ENCODE measurements around the gene ZNF335. TPM values are rescaled to one million over a fixed set of nuclear protein-coding genes. Genes with fewer than 3 reads are reported as not detected.

Gene ZNF335
- total and polyA plus RNA-seq, 2 of the 13 experiments (the other 11 are each of a cell fraction or from before 2014, with no cell fraction given), result 9.7 to 13.7 TPM

DNA sequence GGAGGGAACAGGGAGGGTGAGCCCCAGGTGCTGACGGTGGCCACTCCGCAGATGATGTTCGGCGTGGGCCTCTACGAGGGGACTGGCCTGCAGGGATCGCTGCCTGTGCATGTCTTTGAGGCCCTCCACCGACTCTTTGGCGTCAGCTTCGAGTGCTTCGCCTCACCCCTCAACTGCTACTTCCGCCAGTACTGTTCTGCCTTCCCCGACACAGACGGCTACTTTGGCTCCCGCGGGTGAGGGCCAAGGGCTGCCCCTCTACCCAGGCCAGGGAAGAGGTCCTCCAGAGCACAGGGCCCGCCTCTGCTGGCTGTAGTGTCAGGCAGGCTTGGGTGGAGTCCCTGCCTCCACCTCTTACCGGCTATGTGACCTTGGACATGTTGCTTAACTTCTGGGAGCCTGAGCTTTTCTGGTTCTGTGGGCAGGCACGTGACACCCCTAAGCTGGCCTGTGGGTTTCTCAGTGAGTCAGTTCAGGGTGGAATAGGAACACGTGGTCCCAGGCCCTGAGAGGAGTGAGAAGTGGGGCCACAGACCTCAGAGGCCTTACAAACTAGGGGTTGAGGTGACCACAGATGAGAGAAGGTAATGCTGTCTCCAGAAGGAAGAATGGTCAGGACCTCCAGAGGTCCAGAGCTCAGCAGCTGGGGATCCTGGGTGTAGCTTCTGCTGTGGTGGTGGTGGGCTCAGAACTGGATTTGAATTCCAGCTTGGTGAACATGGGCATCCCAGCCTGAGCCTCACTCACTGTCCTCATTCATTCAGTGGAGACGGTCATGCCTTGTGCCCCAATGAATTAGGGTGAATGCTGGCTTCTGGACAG, 25.6 kb downstream of the ZNF335 start (continued):
- TF ChIP-seq, protein P1, sequence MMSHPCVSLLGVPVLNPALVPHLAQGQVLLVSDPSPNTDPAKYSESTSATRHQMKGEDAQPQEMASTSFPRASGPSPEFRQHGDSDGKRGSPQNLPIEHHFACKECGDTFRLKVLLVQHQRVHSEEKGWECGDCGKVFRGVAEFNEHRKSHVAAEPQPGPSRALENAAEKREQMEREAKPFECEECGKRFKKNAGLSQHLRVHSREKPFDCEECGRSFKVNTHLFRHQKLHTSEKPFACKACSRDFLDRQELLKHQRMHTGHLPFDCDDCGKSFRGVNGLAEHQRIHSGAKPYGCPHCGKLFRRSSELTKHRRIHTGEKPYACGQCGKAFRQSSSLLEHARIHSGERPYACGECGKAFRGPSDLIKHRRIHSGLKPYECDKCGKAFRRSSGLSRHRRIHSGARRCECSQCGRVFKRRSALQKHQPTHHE (CRISPR knock-in tag; IDR thresholded peaks at IDR 0.05; ENCODE audit: borderline replicate concordance), result peak; percentile 92; the same call in 1 of the 2 replicates
- TF ChIP-seq DMAP1 (CRISPR knock-in tag; IDR thresholded peaks at IDR 0.05), result peak; percentile 97
- peak; percentile 72 for TF ChIP-seq PHF20 (CRISPR knock-in tag; IDR thresholded peaks at IDR 0.05)
- peak; percentile 100 for TF ChIP-seq CEBPB (IDR thresholded peaks at IDR 0.05; ENCODE audit: borderline replicate concordance, low read depth, low read length)
- no peak for TF ChIP-seq SRSF4 (IDR thresholded peaks at IDR 0.05; ENCODE audit: low read depth, low read length, poor library complexity, severe bottlenecking)
- TF ChIP-seq, protein P2, sequence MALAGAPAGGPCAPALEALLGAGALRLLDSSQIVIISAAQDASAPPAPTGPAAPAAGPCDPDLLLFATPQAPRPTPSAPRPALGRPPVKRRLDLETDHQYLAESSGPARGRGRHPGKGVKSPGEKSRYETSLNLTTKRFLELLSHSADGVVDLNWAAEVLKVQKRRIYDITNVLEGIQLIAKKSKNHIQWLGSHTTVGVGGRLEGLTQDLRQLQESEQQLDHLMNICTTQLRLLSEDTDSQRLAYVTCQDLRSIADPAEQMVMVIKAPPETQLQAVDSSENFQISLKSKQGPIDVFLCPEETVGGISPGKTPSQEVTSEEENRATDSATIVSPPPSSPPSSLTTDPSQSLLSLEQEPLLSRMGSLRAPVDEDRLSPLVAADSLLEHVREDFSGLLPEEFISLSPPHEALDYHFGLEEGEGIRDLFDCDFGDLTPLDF (CRISPR knock-in tag; IDR thresholded peaks at IDR 0.05), result no peak
- TF ChIP-seq FOXA3 (CRISPR knock-in tag; IDR thresholded peaks at IDR 0.05), result peak; percentile 89
- no peak for TF ChIP-seq NFE2L1 (CRISPR knock-in tag; IDR thresholded peaks at IDR 0.05; ENCODE audit: borderline replicate concordance)
- TF ChIP-seq, protein P3, sequence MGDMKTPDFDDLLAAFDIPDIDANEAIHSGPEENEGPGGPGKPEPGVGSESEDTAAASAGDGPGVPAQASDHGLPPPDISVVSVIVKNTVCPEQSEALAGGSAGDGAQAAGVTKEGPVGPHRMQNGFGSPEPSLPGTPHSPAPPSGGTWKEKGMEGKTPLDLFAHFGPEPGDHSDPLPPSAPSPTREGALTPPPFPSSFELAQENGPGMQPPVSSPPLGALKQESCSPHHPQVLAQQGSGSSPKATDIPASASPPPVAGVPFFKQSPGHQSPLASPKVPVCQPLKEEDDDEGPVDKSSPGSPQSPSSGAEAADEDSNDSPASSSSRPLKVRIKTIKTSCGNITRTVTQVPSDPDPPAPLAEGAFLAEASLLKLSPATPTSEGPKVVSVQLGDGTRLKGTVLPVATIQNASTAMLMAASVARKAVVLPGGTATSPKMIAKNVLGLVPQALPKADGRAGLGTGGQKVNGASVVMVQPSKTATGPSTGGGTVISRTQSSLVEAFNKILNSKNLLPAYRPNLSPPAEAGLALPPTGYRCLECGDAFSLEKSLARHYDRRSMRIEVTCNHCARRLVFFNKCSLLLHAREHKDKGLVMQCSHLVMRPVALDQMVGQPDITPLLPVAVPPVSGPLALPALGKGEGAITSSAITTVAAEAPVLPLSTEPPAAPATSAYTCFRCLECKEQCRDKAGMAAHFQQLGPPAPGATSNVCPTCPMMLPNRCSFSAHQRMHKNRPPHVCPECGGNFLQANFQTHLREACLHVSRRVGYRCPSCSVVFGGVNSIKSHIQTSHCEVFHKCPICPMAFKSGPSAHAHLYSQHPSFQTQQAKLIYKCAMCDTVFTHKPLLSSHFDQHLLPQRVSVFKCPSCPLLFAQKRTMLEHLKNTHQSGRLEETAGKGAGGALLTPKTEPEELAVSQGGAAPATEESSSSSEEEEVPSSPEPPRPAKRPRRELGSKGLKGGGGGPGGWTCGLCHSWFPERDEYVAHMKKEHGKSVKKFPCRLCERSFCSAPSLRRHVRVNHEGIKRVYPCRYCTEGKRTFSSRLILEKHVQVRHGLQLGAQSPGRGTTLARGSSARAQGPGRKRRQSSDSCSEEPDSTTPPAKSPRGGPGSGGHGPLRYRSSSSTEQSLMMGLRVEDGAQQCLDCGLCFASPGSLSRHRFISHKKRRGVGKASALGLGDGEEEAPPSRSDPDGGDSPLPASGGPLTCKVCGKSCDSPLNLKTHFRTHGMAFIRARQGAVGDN (CRISPR knock-in tag; IDR thresholded peaks at IDR 0.05), result peak; percentile 99
- peak; percentile 83 for TF ChIP-seq GATAD1 (CRISPR knock-in tag; IDR thresholded peaks at IDR 0.05)
- TF ChIP-seq, protein P4, sequence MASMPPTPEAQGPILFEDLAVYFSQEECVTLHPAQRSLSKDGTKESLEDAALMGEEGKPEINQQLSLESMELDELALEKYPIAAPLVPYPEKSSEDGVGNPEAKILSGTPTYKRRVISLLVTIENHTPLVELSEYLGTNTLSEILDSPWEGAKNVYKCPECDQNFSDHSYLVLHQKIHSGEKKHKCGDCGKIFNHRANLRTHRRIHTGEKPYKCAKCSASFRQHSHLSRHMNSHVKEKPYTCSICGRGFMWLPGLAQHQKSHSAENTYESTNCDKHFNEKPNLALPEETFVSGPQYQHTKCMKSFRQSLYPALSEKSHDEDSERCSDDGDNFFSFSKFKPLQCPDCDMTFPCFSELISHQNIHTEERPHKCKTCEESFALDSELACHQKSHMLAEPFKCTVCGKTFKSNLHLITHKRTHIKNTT (CRISPR knock-in tag; IDR thresholded peaks at IDR 0.05), result no peak
- peak; percentile 80 for TF ChIP-seq MEF2D (CRISPR knock-in tag; IDR thresholded peaks at IDR 0.05)
- peak; percentile 91 for TF ChIP-seq ZNF264 (CRISPR knock-in tag; IDR thresholded peaks at IDR 0.05)
- TF ChIP-seq CHD2 (IDR thresholded peaks at IDR 0.05; ENCODE audit: low read depth, low read length), result no peak
- TF ChIP-seq, protein P5, sequence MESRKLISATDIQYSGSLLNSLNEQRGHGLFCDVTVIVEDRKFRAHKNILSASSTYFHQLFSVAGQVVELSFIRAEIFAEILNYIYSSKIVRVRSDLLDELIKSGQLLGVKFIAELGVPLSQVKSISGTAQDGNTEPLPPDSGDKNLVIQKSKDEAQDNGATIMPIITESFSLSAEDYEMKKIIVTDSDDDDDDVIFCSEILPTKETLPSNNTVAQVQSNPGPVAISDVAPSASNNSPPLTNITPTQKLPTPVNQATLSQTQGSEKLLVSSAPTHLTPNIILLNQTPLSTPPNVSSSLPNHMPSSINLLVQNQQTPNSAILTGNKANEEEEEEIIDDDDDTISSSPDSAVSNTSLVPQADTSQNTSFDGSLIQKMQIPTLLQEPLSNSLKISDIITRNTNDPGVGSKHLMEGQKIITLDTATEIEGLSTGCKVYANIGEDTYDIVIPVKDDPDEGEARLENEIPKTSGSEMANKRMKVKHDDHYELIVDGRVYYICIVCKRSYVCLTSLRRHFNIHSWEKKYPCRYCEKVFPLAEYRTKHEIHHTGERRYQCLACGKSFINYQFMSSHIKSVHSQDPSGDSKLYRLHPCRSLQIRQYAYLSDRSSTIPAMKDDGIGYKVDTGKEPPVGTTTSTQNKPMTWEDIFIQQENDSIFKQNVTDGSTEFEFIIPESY (CRISPR knock-in tag; IDR thresholded peaks at IDR 0.05), result peak; percentile 75; the same call in 1 of the 2 replicates
- TF ChIP-seq ZNF747 (CRISPR knock-in tag; IDR thresholded peaks at IDR 0.05; ENCODE audit: borderline replicate concordance), result no peak; the same call in 1 of the 2 replicates
- TF ChIP-seq, protein P6, sequence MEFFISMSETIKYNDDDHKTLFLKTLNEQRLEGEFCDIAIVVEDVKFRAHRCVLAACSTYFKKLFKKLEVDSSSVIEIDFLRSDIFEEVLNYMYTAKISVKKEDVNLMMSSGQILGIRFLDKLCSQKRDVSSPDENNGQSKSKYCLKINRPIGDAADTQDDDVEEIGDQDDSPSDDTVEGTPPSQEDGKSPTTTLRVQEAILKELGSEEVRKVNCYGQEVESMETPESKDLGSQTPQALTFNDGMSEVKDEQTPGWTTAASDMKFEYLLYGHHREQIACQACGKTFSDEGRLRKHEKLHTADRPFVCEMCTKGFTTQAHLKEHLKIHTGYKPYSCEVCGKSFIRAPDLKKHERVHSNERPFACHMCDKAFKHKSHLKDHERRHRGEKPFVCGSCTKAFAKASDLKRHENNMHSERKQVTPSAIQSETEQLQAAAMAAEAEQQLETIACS (CRISPR knock-in tag; IDR thresholded peaks at IDR 0.05), result peak; percentile 55
- peak; percentile 92 for TF ChIP-seq TBX2 (CRISPR knock-in tag; IDR thresholded peaks at IDR 0.05; ENCODE audit: borderline replicate concordance)

Data from HepG2 (cell line).